Heart left ventricle (tissue), 13 donors: Measurements from ENCODE around the gene PAK2.

Experiments used
- POLR2A ChIP-seq, 2 donors: fragments of 450-650 bp; IDR thresholded peaks; one replicate each; pipeline ENCODE4 v1.6.1; 2017; ENCODE audit warnings: antibody characterized with exemption in 2 of 2, mild to moderate bottlenecking in 2 of 2, moderate library complexity in 2 of 2
- TF ChIP-seq, protein P1 (sequence below), 12 donors: fragments of 200-600 bp; sonication (generic) in 4 of 12; IDR thresholded peaks; one replicate each; pipeline versions ENCODE4 v1.5.0 to v1.8.0; 2018 to 2022; ENCODE audit warnings: antibody characterized with exemption in 12 of 12, mild to moderate bottlenecking in 5 of 12
- donor health status: ischemic (EF 13 %, LVEDD 7.1; RV severe dilation, severe dysfunction).
- donor health status: DM: no; HTN: yes; CAD: no.
- donor health status: DM: no; HTN: no; CAD: no.
- donor health status: ischemic (EF 25% LVEDD 6.9; RV normal size, moderate dysfunction).
- donor health status: ischemic (EF 25% LVEDD 5.7; RV mildly dilated, moderate dysfunction).
- donor health status: ischemic (EF 35%, LVEDD 5.7; RV mildly dilated, moderate dysfunction).
- donor health status: nonischemic (EF 11% LVEDD 7.7; RV severe dilation, severe dysfunction).
- donor health status: DM: yes; HTN: yes; CAD: no.
- donor health status: PGD.
- donor health status: ischemic (EF 29% LVEDD 5.4; RV normal size, mild dysfunction).
- donor health status: nonischemic (EF 23%, LVEDD 6.1; RV moderate dilation, normal function).

DNA sequence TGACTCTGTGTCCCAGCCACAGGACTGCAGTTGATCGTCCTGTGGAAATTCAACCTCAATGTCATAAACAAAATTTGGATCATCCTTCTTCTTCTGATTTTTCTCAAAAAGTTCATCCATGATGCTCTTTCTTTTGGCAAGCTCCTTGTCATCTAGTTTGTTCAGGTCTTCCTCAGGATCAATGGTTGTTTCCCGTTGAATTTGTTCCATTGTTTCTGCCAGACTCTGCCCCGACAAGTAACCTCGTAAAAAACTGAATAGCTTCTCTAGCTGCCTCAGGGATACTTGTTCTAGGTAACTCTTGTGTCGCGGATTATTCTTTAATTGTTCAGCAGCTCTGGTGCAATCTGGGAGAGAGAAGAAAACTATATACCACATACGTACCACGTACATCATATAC is 32.1 kb upstream of the PAK2 start:
- TF ChIP-seq, protein P1, sequence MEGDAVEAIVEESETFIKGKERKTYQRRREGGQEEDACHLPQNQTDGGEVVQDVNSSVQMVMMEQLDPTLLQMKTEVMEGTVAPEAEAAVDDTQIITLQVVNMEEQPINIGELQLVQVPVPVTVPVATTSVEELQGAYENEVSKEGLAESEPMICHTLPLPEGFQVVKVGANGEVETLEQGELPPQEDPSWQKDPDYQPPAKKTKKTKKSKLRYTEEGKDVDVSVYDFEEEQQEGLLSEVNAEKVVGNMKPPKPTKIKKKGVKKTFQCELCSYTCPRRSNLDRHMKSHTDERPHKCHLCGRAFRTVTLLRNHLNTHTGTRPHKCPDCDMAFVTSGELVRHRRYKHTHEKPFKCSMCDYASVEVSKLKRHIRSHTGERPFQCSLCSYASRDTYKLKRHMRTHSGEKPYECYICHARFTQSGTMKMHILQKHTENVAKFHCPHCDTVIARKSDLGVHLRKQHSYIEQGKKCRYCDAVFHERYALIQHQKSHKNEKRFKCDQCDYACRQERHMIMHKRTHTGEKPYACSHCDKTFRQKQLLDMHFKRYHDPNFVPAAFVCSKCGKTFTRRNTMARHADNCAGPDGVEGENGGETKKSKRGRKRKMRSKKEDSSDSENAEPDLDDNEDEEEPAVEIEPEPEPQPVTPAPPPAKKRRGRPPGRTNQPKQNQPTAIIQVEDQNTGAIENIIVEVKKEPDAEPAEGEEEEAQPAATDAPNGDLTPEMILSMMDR (IDR thresholded peaks at IDR 0.05) = no peak
- no peak for TF ChIP-seq POLR2A (IDR thresholded peaks at IDR 0.05)
